Measurements from ENCODE around the gene ZNF521. TPM values are rescaled to one million over a fixed set of nuclear protein-coding genes. Genes with fewer than 3 reads are reported as not detected.
"Not testable (repeated sequence)": the region's sequence is repeated elsewhere in the genome, so short reads cannot be mapped to it uniquely, and the experiment has no call there.

The ZNF521 gene
- total RNA-seq, 2 donors from 2014 or later, result 12.7 to 41.5 TPM

- Histone ChIP-seq H3K4me1 (replicated peaks) (no peaks in the 10 kb centered on the region), H3K9me3 (no peaks in the 10 kb centered on the region), H3K36me3 (no peaks in the 10 kb centered on the region), H3K27ac (no peak overlapping the region), H3K4me3 (no peak overlapping the region), H3K27me3 (replicated peaks; ENCODE audit: insufficient read depth) (no peaks in the 10 kb centered on the region)
- TF ChIP-seq POLR2A (IDR thresholded peaks at IDR 0.05) (no peak), POLR2AphosphoS5 (IDR thresholded peaks at IDR 0.05) (no peak), CTCF (IDR thresholded peaks at IDR 0.05) (no peak)
- DNase-seq (ENCODE audit: low spot score), result no peak
- intact Hi-C loops (cut with DNase I), result no loop called here
- 47% methylated on average over 2 of the region's 2 CpGs for WGBS
Measured at GRCh38 chr18:25279133-25279532, 72.8 kb downstream of the ZNF521 start.

GRCh38 chr18:25278394-25278793 lies 73.6 kb downstream of the ZNF521 start:
- Histone ChIP-seq H3K27ac (no peak overlapping the region), H3K27me3 (replicated peaks; ENCODE audit: insufficient read depth) (no peaks in the 10 kb centered on the region), H3K36me3 (no peaks in the 10 kb centered on the region), H3K4me1 (replicated peaks) (no peaks in the 10 kb centered on the region), H3K4me3 (no peak overlapping the region), H3K9me3 (no peaks in the 10 kb centered on the region)
- no peak for DNase-seq (ENCODE audit: low spot score)
- TF ChIP-seq POLR2AphosphoS5 (IDR thresholded peaks at IDR 0.05), result no peak
- 66% methylated on average over 4 of the region's 4 CpGs for WGBS
- intact Hi-C loops (cut with DNase I), result no loop called here

GRCh38 chr18:25275412-25276001 lies 76.5 kb downstream of the ZNF521 start:
- H3K4me1 ChIP-seq (replicated peaks), result no peaks in the 10 kb centered on the region
- intact Hi-C loops (cut with DNase I), result no loop called here
- no peaks in the 10 kb centered on the region for H3K9me3 ChIP-seq
- H3K27ac ChIP-seq, result no peak overlapping the region
- no peaks in the 10 kb centered on the region for H3K36me3 ChIP-seq
- no peak for DNase-seq (ENCODE audit: low spot score)
- H3K4me3 ChIP-seq, result no peak overlapping the region
- TF ChIP-seq CTCF (IDR thresholded peaks at IDR 0.05) (no peak), POLR2AphosphoS5 (IDR thresholded peaks at IDR 0.05) (no peak), POLR2A (IDR thresholded peaks at IDR 0.05) (no peak)
- 74% methylated on average over 11 of the region's 11 CpGs for WGBS
- no peaks in the 10 kb centered on the region for H3K27me3 ChIP-seq (replicated peaks; ENCODE audit: insufficient read depth)

GRCh38 chr18:25274926-25275325 lies 77.0 kb downstream of the ZNF521 start:
- intact Hi-C loops (cut with DNase I), result no loop called here
- WGBS, result 62% methylated on average over 4 of the region's 4 CpGs

GRCh38 chr18:25266931-25267527 lies 84.9 kb downstream of the ZNF521 start:
- H3K4me3 ChIP-seq; intact Hi-C loops (cut with DNase I); H3K27ac ChIP-seq; DNase-seq (ENCODE audit: low spot score); H3K36me3 ChIP-seq; H3K4me1 ChIP-seq (replicated peaks); H3K27me3 ChIP-seq (replicated peaks; ENCODE audit: insufficient read depth); H3K9me3 ChIP-seq: not testable (repeated sequence)
- WGBS, result 74% methylated on average over 12 of the region's 12 CpGs

More at GRCh38 chr18:25274926-25275325, 77.0 kb downstream of the ZNF521 start:
- DNase-seq (ENCODE audit: low spot score), result no peak
- Histone ChIP-seq H3K9me3 (no peaks in the 10 kb centered on the region), H3K36me3 (no peaks in the 10 kb centered on the region), H3K4me3 (no peak overlapping the region), H3K27me3 (replicated peaks; ENCODE audit: insufficient read depth) (no peaks in the 10 kb centered on the region), H3K27ac (no peak overlapping the region), H3K4me1 (replicated peaks) (no peaks in the 10 kb centered on the region)
- no peak for TF ChIP-seq POLR2AphosphoS5 (IDR thresholded peaks at IDR 0.05)
- no peak for TF ChIP-seq POLR2A (IDR thresholded peaks at IDR 0.05)
- no peak for TF ChIP-seq CTCF (IDR thresholded peaks at IDR 0.05)

GRCh38 chr18:25262920-25263319 lies 89.0 kb downstream of the ZNF521 start:
- no peak overlapping the region for H3K27ac ChIP-seq
- no peaks in the 10 kb centered on the region for H3K4me1 ChIP-seq (replicated peaks)
- no peak for DNase-seq (ENCODE audit: low spot score)
- no peak overlapping the region for H3K4me3 ChIP-seq
- H3K9me3 ChIP-seq, result no peaks in the 10 kb centered on the region
- 58% methylated on average over 2 of the region's 2 CpGs for WGBS
- intact Hi-C loops (cut with DNase I), result no loop called here
- H3K36me3 ChIP-seq, result no peaks in the 10 kb centered on the region
- no peaks in the 10 kb centered on the region for H3K27me3 ChIP-seq (replicated peaks; ENCODE audit: insufficient read depth)
- no peak for TF ChIP-seq CTCF (IDR thresholded peaks at IDR 0.05)
- TF ChIP-seq POLR2A (IDR thresholded peaks at IDR 0.05), result no peak
- no peak for TF ChIP-seq POLR2AphosphoS5 (IDR thresholded peaks at IDR 0.05)
